Stimulated activated naive CD8-positive, alpha-beta T cell treated with anti-CD3 and anti-CD28 coated beads, Interleukin-15, amount 100 ng/mL, for 72 hours (primary cell): ENCODE results near the gene GNB3.

Experiments used
- ATAC-seq: fragments of 150-1000 bp; cut with Tn5 transposase; 2 replicates; pipeline ENCODE4 v1.10.0; 2021; ENCODE audit warnings: mild to moderate bottlenecking, moderate library complexity
- DNase-seq, 2 donors: peaks; one replicate each; pipeline ENCODE4 v3.0.0; 2021 to 2022
- H3K27ac Mint-ChIP-seq, 2 donors: one replicate each; pipeline ENCODE4 v1.8.0; 2022; ENCODE audit warnings: mild to moderate bottlenecking in 2 of 2, mixed read lengths in 2 of 2, moderate library complexity in 2 of 2
- H3K27me3 Mint-ChIP-seq: one replicate; pipeline ENCODE4 v1.8.0; 2022; ENCODE audit warnings: mixed read lengths
- H3K4me1 Mint-ChIP-seq: one replicate; pipeline ENCODE4 v1.8.0; 2022; ENCODE audit warnings: mild to moderate bottlenecking, mixed read lengths
- H3K4me3 Mint-ChIP-seq, 2 donors: one replicate each; pipeline ENCODE4 v1.8.0; 2022; ENCODE audit warnings: mild to moderate bottlenecking in 2 of 2, mixed read lengths in 2 of 2, moderate library complexity in 1 of 2
- H3K9me3 Mint-ChIP-seq, 2 donors: one replicate each; pipeline ENCODE4 v1.8.0; 2022; ENCODE audit warnings: mixed read lengths in 2 of 2

The GNB3 gene

GRCh38 chr12:6840761-6841515 lies at the start of gene GNB3:
Gene GNB3, plus strand, starts transcription at chr12:6840925. Its CDS starts 363 bp downstream, at chr12:6841288.
- ATAC-seq (no peak), DNase-seq (no peak)
- no peak within 1 kb of the TSS for H3K4me3 Mint-ChIP-seq
- no peaks in the 10 kb centered on the region for H3K9me3 Mint-ChIP-seq
- no peaks in the 10 kb centered on the region for H3K27me3 Mint-ChIP-seq
- H3K27ac Mint-ChIP-seq, result peak within 1 kb of the TSS in 1 of 2 donors; percentile 89
- peaks cover 3% of the 10 kb centered on the region for H3K4me1 Mint-ChIP-seq

DNA sequence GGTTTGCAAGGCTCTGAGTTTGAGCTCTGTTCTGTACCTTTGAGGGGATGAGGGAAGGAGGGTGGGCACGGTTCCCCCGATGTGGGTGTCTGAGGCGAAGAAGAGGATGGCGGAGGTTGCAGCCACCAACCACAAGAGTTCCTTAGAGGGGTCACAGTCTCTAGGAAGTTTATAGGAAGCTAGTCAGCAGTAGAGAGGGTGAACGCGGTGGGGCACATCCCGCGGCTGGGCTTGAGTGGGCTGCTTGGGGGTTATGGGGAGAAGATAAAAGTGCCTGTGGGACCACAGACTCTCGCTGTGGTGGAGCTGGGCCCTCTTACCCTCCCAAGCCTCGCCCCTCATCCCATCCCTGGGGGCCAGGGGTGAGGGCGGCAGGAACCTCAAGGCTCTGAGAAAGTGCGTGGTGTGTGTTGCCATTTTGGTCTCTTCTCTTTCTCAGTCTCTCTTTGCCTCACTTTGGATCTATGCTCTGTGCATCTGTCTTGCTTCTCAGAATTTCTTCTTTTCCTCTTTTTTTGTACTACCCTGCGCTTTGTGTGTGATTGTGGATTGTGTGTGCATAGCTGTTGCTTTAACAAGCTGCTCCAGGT lies 48.7 kb upstream of the GNB3 start:
- Mint-ChIP-seq H3K27ac (peak overlapping the region; percentile 60 to 92), H3K9me3 (no peaks in the 10 kb centered on the region), H3K4me3 (peak overlapping the region; percentile 75 to 76), H3K27me3 (peaks cover 27% of the 10 kb centered on the region), H3K4me1 (peaks cover 49% of the 10 kb centered on the region)
- ATAC-seq, result peak; percentile 54
- DNase-seq, result no peak

GRCh38 chr12:6792522-6793201 lies 48.1 kb upstream of the GNB3 start:
- peaks cover 48% of the 10 kb centered on the region for H3K4me1 Mint-ChIP-seq
- H3K27ac Mint-ChIP-seq, result peak overlapping the region; percentile 60 to 92
- DNase-seq, result no peak
- H3K27me3 Mint-ChIP-seq, result peaks cover 29% of the 10 kb centered on the region
- H3K4me3 Mint-ChIP-seq, result peak overlapping the region; percentile 75 to 76
- H3K9me3 Mint-ChIP-seq, result no peaks in the 10 kb centered on the region
- ATAC-seq, result peak; percentile 82

GRCh38 chr12:6795088-6795487 lies 45.6 kb upstream of the GNB3 start:
- Mint-ChIP-seq H3K4me3 (no peak overlapping the region), H3K9me3 (no peaks in the 10 kb centered on the region), H3K27me3 (peaks cover 27% of the 10 kb centered on the region), H3K4me1 (peaks cover 29% of the 10 kb centered on the region), H3K27ac (no peak overlapping the region)
- ATAC-seq, result no peak
- DNase-seq, result no peak

DNA sequence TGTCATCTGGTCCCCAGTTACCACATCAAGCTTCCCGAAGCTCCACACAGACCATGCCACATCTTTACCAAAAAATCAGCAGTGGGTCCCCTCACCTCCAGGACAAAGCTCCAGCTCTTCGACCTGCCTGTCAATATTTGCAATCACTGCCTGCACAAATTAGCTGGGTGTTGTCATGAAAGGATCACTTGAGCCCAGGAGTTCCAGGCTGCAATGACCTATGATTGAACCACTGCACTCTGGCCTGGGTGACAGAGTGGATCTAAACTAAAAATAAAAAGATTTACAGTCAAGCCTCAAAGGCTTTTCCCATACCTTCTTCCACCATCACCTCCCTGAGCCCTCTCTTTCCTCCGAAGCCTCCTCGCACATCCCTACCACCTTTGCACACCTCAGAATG lies 44.1 kb upstream of the GNB3 start:
- no peak for DNase-seq
- no peak overlapping the region for H3K4me3 Mint-ChIP-seq
- peaks cover 27% of the 10 kb centered on the region for H3K27me3 Mint-ChIP-seq
- ATAC-seq, result no peak
- H3K27ac Mint-ChIP-seq, result no peak overlapping the region
- no peaks in the 10 kb centered on the region for H3K9me3 Mint-ChIP-seq
- peaks cover 22% of the 10 kb centered on the region for H3K4me1 Mint-ChIP-seq

DNA sequence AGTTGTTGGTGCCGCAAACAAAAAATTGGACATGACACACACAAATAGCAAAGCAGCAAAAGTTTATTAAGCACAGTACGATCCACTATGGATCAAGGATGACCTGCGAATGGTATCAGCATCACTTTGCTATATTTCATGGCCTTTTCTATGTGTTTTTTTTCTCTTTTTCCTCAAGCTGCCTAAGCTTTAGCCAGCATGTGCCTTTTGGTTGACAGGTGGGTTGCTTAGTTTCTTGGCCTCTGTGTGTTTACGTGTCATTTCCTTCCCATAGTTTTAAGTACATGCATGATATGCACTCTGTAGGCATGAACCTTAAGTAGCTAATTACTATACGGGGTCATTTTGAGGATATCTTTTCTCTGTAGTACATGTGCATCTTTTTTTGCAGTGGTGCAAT lies 41.6 kb upstream of the GNB3 start:
- no peaks in the 10 kb centered on the region for H3K4me1 Mint-ChIP-seq
- H3K27ac Mint-ChIP-seq, result no peak overlapping the region
- DNase-seq (no peak), ATAC-seq (no peak)
- no peak overlapping the region for H3K4me3 Mint-ChIP-seq
- H3K9me3 Mint-ChIP-seq, result no peaks in the 10 kb centered on the region
- H3K27me3 Mint-ChIP-seq, result peaks cover 19% of the 10 kb centered on the region

DNA sequence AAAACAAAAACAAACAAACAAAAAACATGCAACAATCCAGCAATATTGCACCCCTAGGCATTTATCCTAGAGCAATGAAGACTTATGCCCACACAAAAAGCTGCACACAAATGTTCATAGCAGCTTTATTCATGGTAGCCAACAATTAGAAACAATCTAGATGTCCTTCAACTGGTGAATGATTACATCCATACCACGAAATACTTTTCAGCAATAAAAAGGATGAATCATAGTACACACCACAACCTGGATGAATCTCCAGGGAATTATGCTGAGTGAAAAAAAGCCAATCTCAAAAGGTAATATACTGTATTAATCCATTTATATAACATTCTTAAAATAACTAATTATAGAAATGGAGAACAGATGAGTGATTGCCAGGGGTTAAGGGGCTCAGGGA lies 33.6 kb upstream of the GNB3 start:
- DNase-seq (no peak), ATAC-seq (no peak)
- Mint-ChIP-seq H3K4me3 (no peak overlapping the region), H3K4me1 (peaks cover 9% of the 10 kb centered on the region), H3K27ac (no peak overlapping the region), H3K27me3 (no peaks in the 10 kb centered on the region), H3K9me3 (no peaks in the 10 kb centered on the region)

DNA sequence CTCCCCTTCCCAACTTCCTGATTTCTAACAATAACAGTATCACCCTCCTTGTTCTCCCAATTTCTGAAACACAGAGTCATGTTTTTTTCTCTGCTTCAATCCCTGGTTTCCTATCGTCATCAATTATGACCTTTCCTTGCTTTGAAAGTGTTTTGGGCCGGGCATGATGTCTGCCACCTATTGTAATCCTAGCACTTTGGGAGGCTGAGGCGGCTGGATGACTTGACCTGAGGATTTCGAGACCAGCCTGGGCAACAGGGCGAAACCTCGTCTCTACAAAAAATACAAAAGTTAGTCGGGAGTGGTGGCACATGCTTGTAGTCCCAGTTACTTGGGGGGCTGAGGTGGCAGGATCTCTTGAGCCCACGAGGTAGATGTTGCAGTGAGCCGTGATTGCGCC lies 31.7 kb upstream of the GNB3 start:
- peaks cover 4% of the 10 kb centered on the region for H3K27me3 Mint-ChIP-seq
- no peak for ATAC-seq
- H3K4me3 Mint-ChIP-seq, result no peak overlapping the region
- H3K9me3 Mint-ChIP-seq, result no peaks in the 10 kb centered on the region
- H3K4me1 Mint-ChIP-seq, result peaks cover 9% of the 10 kb centered on the region
- no peak overlapping the region for H3K27ac Mint-ChIP-seq
- DNase-seq, result no peak

DNA sequence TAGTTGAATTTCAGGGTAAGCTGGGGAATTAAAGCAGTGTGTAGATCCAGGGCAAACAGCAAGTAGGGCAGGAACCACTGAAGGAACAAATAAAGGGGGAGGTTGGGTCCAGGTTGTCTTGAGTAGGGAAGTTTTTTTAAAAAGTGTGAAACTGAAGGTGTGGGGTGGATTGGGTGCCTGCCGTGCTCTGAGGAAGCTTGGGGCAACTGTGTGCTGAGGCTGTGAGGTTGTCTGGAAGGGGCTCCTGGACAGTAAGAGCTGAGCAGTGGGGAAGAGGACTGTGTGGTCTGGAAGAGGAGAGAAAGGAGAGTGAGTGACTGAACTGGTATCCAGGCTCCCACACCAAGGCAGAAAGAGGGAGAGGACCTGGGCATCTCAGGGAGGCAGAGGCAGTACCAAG lies 30.0 kb upstream of the GNB3 start:
- no peak overlapping the region for H3K4me3 Mint-ChIP-seq
- DNase-seq (no peak), ATAC-seq (no peak)
- no peaks in the 10 kb centered on the region for H3K9me3 Mint-ChIP-seq
- peaks cover 9% of the 10 kb centered on the region for H3K4me1 Mint-ChIP-seq
- no peak overlapping the region for H3K27ac Mint-ChIP-seq
- peaks cover 13% of the 10 kb centered on the region for H3K27me3 Mint-ChIP-seq

GRCh38 chr12:6813363-6813762 lies 27.4 kb upstream of the GNB3 start:
- H3K4me3 Mint-ChIP-seq, result no peak overlapping the region
- peaks cover 9% of the 10 kb centered on the region for H3K4me1 Mint-ChIP-seq
- DNase-seq, result no peak
- no peaks in the 10 kb centered on the region for H3K9me3 Mint-ChIP-seq
- H3K27me3 Mint-ChIP-seq, result peaks cover 13% of the 10 kb centered on the region
- ATAC-seq, result no peak
- H3K27ac Mint-ChIP-seq, result no peak overlapping the region

DNA sequence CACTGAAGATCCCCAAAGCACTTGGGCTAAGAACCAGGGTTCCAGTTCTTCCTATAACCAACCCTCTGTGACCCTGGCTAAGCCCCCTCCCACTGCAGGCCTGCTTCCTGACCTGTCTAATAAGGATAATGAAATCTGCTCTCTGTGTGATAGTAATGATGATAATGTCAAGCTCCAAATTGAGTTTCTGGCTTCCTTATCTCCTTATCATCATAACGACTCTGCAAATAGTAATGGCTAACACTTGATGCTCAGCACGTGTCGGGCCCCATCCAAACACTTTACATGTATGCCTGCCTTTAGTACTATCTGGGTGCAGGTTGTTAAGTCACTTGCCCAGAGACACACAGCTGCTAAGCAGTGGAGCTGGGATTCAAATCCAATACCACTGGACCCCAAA lies 24.1 kb upstream of the GNB3 start:
- Mint-ChIP-seq H3K4me3 (no peak overlapping the region), H3K27me3 (peaks cover 27% of the 10 kb centered on the region), H3K9me3 (no peaks in the 10 kb centered on the region), H3K27ac (peak overlapping the region in 1 of 2 donors; percentile 1), H3K4me1 (peaks cover 9% of the 10 kb centered on the region)
- DNase-seq, result no peak
- no peak for ATAC-seq

- Mint-ChIP-seq H3K9me3 (no peaks in the 10 kb centered on the region), H3K4me1 (peaks cover 14% of the 10 kb centered on the region), H3K27ac (no peak overlapping the region), H3K27me3 (peaks cover 32% of the 10 kb centered on the region), H3K4me3 (no peak overlapping the region)
- ATAC-seq, result no peak
- no peak for DNase-seq
These were observed 23.6 kb upstream of the GNB3 start for GRCh38 chr12:6817098-6817497.

DNA sequence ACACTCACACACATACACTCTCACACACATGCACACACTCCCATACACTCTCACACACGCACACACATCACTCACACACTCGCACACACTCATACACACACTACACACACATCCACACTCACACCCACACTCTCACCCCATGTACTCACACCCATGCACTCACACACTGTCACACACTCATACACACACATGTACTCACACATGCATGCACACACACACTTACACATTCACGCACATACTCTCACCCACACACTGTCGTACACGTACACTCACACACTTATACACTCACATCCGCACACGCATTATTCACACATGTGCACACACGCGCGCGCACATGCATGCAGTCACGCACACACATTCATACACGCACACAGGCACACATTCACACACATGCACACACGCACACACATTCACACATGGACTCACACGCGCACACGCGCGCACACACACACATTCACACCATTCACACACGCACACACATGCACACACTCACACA lies 23.0 kb upstream of the GNB3 start:
- ATAC-seq (no peak), DNase-seq (no peak)
- Mint-ChIP-seq H3K27ac (no peak overlapping the region), H3K4me3 (no peak overlapping the region), H3K9me3 (no peaks in the 10 kb centered on the region), H3K27me3 (peaks cover 39% of the 10 kb centered on the region), H3K4me1 (peaks cover 16% of the 10 kb centered on the region)

DNA sequence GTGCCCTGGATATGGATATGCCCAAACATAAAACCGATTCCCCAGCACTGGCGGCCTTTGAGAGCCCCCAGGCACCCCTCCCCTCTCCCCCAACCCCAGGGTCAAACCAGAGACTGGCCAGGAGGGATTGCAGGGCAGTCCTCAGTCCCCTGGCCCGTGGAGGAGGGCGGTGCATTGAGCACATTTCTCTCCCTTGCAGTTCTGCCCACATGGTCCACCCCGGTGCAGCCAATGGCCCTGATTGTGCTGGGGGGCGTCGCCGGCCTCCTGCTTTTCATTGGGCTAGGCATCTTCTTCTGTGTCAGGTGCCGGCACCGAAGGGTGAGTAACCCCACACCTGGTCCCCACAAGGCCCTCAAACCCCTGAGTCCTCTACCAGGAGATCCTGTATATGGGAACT lies 22.5 kb upstream of the GNB3 start:
- H3K4me3 Mint-ChIP-seq, result no peak overlapping the region
- peaks cover 44% of the 10 kb centered on the region for H3K27me3 Mint-ChIP-seq
- no peaks in the 10 kb centered on the region for H3K9me3 Mint-ChIP-seq
- H3K4me1 Mint-ChIP-seq, result peaks cover 16% of the 10 kb centered on the region
- ATAC-seq (no peak), DNase-seq (no peak)
- no peak overlapping the region for H3K27ac Mint-ChIP-seq

- no peak overlapping the region for H3K27ac Mint-ChIP-seq
- H3K27me3 Mint-ChIP-seq, result peaks cover 48% of the 10 kb centered on the region
- H3K4me3 Mint-ChIP-seq, result no peak overlapping the region
- H3K4me1 Mint-ChIP-seq, result peaks cover 16% of the 10 kb centered on the region
- no peak for DNase-seq
- no peak for ATAC-seq
- no peaks in the 10 kb centered on the region for H3K9me3 Mint-ChIP-seq
These were observed 22.1 kb upstream of the GNB3 start for GRCh38 chr12:6818645-6819044.
